ENCODE data around the gene COL27A1.

The COL27A1 gene

DNA sequence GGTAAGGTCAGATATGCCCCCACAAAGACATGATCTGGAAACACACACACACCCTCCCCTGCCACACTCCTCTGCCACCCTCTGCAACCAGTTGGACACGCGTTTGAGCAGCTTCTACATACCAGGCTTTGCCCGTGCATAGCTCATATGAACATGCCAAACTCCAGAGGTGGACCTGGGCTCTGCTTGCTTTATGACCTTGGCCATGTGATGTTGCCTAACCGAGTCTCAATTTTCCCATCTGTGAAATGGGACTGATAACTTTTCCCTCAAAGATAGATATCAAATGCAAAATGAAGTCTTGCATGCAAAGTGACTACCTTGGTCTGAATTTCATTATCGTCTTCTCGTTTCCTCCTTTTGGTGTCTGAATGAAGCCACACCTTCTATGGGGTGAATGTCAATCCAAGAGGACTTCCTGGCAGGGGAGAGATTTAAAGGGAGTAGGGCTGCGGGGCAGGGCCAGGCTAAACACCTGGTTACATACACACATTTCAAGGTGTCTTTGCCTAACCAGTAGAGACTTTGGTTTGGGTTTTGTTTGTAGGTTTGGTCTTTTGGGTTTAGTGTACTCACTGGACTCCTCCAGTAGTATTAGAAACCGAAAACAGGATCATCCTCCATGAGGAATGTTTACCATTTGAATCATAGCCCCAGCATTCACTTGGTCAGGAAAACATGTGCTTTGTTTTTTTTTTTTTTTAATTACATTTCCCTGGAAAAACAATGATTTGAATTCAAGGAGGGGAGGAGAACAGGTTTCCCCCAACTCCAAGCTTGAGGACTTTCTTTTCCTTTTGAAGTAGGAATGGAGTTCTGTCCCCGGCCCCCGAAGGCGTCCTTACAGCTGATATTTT lies 63.2 kb downstream of the COL27A1 start:
- no peak overlapping the region for H3K4me3 ChIP-seq (ENCODE audit: low read depth, low read length)
- TF ChIP-seq CTCF (IDR thresholded peaks at IDR 0.05; ENCODE audit: borderline replicate concordance, insufficient read depth, low read depth, low read length), result no peak

DNA sequence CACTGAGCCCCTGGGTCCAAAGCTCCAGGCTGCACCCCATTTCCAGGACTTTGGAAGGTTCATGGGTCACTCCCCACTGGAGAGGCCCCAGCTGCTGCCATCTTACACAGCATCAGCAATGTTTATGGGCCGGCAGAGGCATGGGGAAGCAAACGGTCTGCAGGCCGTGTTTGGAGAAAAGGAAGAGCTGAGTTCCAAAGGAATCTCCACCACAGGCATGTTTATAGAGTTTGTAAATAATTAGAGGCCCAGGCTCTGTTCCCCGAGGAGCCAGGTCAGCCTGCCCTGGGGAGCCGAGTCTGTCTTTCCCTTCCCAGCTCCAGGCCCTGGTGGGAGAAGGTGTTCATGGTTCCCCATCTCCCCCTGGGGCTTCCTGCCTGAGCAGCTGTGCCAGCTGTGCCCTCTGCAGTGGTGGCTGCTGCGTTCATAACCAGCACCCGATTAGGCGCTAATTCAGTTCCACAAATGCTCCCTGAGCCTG lies 64.8 kb downstream of the COL27A1 start:
- no peak overlapping the region for H3K4me3 ChIP-seq (ENCODE audit: low read depth, low read length)
- TF ChIP-seq CTCF (IDR thresholded peaks at IDR 0.05; ENCODE audit: borderline replicate concordance, insufficient read depth, low read depth, low read length), result no peak

DNA sequence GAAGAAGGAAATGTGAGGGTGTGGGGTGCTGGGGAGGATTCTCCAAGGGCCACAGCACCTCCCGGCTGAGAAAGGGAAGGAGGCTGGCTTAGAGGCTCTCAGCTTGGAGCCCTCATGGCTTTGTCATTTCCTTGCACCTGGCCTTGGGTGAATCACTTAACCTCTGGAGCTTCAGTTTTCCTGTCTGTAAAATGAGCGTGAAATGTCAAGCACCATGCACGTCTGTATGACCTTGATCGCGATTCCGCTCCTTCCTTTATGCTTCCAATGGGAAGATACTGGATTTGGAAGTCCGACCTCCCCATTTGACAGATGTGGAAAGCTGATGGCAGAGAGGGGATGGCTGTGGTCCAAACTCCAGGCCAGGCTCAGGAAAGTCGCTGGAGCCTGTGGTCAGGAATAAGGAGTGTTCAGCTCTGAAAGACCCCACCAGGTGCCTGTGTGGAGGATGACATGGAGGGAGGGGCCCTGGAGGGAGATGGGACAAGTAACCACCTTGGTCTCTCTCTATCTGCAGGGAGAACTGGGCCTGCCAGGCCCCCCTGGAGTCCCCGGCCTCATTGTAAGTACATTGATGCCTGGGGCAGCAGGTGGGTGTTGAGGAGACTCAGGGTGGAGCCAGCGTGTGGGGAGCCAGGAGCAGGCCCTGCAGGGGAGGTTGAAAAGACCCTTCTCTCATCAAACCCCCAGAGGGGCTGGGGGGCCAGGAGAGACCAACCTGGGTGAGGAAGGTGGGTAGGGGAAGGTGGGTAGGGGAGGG lies 66.5 kb downstream of the COL27A1 start:
- no peak for TF ChIP-seq CTCF (IDR thresholded peaks at IDR 0.05; ENCODE audit: borderline replicate concordance, insufficient read depth, low read depth, low read length)
- no peak overlapping the region for H3K4me3 ChIP-seq (ENCODE audit: low read depth, low read length)

DNA sequence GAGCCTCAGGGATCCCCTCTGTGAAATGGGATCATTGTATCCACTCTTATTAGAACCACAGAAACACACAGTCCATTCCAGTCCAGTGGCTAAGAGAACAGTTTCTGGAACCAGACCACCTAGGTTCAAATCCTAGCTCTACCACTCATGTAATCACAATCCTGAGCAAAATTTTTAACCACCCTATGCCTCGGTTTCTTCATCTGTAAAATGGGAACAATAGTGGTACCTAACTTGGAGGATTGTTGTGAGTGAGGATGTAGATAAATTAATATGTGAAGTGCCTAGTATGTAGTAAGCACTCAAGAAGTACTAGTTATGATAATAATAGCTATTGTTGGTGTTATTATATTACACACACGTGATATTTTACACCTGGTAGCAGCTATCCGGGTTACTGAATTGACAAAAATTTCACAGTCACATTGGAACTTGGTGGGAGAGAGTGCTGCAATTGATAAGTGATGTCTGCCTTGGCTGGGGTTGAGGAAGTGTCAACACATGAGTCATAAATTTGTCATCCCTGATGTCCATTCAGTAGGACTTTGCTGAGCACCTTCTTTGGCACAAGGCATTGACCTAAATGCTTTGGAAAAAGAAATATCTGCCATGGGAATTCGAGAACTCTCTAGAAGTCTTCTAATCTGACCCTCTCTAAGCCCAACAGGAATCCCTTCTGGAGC lies 68.4 kb downstream of the COL27A1 start:
- no peak overlapping the region for H3K4me3 ChIP-seq (ENCODE audit: low read depth, low read length)
- no peak for TF ChIP-seq CTCF (IDR thresholded peaks at IDR 0.05; ENCODE audit: borderline replicate concordance, insufficient read depth, low read depth, low read length)

DNA sequence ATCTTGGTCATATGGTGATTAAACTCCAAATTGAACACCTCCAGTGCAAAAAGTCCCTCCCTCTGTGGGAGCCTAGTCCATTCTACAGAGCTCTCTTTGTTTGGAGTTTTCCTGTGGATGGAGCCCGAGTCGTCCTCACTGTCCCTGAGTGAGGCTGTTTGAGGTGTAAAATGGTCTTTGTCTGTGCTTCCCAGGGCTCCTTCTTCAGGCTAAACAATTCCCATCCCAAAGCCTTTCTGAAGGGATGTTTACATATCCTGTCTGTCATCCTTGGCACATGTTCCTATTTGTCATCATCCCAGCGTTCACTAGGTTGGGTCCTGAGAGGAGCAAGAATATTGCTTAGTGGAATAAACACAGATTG lies 68.9 kb downstream of the COL27A1 start:
- H3K4me3 ChIP-seq (ENCODE audit: low read depth, low read length), result no peak overlapping the region
- TF ChIP-seq CTCF (IDR thresholded peaks at IDR 0.05; ENCODE audit: borderline replicate concordance, insufficient read depth, low read depth, low read length), result no peak

DNA sequence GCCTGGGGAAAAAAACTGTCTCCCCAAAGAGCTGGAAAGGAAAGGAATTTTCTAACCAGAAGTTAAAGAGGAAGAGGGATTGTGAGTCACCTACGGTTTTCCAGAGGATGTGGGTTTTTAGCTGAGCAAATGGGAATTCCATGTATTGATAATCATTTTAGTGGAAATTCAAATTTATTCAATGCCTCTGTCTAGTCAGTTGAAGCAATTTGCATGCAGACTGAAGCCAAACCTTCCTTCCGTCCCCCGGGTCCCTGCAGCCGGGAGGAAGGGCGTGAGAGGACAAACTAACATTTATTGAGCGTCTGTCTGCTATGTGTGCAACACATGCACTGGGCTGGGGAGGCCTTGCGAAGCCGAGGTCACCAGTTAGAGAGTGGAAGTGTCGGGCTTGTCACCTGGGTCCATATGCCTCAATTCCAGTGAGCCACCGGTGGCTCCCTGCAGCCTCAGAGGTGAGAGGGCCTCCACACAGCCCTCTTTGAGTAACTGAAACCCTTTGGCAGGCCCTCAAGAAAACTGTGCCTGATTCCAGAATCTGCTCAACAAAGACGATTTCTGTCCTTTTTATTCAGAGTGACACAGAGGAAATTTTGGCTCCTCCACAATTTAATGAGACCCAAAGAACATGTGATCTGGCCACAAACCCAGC lies 70.3 kb downstream of the COL27A1 start:
- TF ChIP-seq CTCF (IDR thresholded peaks at IDR 0.05; ENCODE audit: borderline replicate concordance, insufficient read depth, low read depth, low read length), result no peak
- H3K4me3 ChIP-seq (ENCODE audit: low read depth, low read length), result no peak overlapping the region

Measured in GM12875 (cell line).